Kidney epithelial cell (primary cell): ENCODE measurements around the gene INTS13. TPM values are rescaled to one million over a fixed set of nuclear protein-coding genes. Genes with fewer than 3 reads are reported as not detected.
"Not testable (repeated sequence)": the region's sequence is repeated elsewhere in the genome, so short reads cannot be mapped to it uniquely, and the experiment has no call there.

Source experiments
- DNase-seq: peaks from one replicate; pipeline ENCODE4 v3.0.0-alpha.2; 2010; ENCODE audit warnings: low read depth
- H3K27me3 ChIP-seq: 2 replicates; pipeline ENCODE4 v1.6.0; 2011; ENCODE audit warnings: low read length; ENCODE audit not compliant: control insufficient read depth, insufficient read depth
- H3K36me3 ChIP-seq: 2 replicates; pipeline ENCODE4 v1.5.1; 2011; ENCODE audit warnings: low read length; ENCODE audit not compliant: control insufficient read depth, insufficient read depth
- H3K4me3 ChIP-seq: 2 replicates; pipeline ENCODE4 v1.5.1; 2011; ENCODE audit warnings: low read depth, mild to moderate bottlenecking, control low read depth, low read length
- total RNA-seq: library from RNA; depleted of rRNA; stranded (reverse); fragments of >200 nt; gene quantifications from 2 replicates; pipeline ENCODE4 v1.2.3, GENCODE V29; 2015
- TF ChIP-seq, protein P1 (sequence below): IDR thresholded peaks from 2 replicates; pipeline ENCODE4 v1.5.1; 2011; ENCODE audit warnings: mild to moderate bottlenecking, moderate library complexity, low read length, control low read depth, inconsistent platforms; ENCODE audit not compliant: insufficient read depth, poor library complexity, severe bottlenecking

The INTS13 gene
- total RNA-seq, 1 donor from 2014 or later, result 27.3 TPM

DNA sequence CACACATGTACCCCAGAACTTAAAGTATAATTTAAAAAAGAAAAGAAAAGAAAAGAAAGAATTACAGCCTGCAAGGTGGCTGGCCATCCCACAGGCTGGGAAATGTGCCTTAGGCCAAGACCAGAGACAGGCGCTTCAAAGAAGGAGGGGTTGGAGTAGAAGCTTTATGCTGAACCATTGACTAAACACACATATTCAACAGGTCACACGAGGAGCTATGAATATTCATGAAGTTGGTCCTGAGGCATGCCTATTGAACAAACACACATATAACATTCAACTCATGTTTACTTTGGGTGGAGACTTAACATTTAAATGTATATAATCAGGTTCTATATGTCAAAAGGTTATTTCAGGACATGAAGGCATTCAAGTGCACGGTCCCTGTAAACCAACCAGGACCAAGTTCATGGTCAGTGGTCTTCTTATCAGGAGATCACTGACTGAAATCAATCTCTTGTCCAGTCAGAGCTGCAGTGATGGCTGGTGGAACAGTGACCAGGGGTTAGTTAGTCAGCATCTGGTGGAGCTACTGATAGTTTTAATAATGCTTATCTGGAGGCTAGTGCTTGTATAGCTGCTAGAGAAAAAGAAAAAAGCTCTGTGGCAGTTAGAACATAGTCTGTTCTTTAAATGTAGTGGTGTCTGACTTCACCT lies 69.2 kb downstream of the INTS13 start:
- DNase-seq, result no peak
- TF ChIP-seq, protein P1, sequence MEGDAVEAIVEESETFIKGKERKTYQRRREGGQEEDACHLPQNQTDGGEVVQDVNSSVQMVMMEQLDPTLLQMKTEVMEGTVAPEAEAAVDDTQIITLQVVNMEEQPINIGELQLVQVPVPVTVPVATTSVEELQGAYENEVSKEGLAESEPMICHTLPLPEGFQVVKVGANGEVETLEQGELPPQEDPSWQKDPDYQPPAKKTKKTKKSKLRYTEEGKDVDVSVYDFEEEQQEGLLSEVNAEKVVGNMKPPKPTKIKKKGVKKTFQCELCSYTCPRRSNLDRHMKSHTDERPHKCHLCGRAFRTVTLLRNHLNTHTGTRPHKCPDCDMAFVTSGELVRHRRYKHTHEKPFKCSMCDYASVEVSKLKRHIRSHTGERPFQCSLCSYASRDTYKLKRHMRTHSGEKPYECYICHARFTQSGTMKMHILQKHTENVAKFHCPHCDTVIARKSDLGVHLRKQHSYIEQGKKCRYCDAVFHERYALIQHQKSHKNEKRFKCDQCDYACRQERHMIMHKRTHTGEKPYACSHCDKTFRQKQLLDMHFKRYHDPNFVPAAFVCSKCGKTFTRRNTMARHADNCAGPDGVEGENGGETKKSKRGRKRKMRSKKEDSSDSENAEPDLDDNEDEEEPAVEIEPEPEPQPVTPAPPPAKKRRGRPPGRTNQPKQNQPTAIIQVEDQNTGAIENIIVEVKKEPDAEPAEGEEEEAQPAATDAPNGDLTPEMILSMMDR, result no peak
- no peaks in the 10 kb centered on the region for H3K36me3 ChIP-seq
- no peak overlapping the region for H3K4me3 ChIP-seq
- no peaks in the 10 kb centered on the region for H3K27me3 ChIP-seq

DNA sequence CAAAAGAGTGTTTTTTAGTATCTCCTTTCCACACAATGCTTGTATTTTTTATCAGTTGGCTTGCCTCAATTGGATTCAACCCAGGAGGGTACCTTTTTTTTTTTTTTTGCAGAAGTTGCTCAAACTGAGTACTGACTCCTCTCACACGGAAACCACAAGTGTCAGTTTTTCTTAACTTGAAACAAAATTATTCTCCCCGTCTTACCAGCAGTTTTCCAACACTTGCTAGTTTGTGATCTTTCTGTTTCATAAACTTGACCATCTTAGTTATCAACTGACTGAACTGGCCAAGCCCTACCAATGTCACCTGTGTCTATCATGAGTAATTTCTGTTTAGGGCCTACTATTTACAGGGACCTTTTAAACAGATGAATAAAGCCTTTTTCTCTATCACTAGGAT lies 70.7 kb downstream of the INTS13 start:
- Histone ChIP-seq H3K27me3 (no peaks in the 10 kb centered on the region), H3K4me3 (no peak overlapping the region), H3K36me3 (no peaks in the 10 kb centered on the region)
- TF ChIP-seq, protein P1, result no peak
- DNase-seq, result no peak

DNA sequence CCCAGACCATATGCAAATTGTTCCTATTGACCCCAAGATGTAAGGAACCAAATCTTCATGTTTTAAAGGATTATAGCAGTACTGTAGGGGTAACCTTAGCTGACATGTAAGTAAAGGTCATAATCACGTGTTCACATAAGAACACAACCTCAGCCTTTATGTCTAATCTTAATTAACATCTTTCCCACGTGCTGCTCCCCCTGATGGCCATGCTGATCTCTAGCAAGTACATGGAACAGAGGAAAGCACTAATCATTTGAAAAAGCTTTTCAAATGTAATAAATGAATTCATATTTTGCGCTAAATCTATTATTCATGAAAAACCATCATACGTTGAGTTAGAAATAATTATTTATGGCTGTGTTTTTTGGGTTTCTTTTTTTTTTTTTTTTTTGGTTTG lies 74.3 kb downstream of the INTS13 start:
- TF ChIP-seq, protein P1, result no peak
- no peaks in the 10 kb centered on the region for H3K27me3 ChIP-seq
- DNase-seq, result no peak
- H3K4me3 ChIP-seq, result no peak overlapping the region
- H3K36me3 ChIP-seq, result no peaks in the 10 kb centered on the region

DNA sequence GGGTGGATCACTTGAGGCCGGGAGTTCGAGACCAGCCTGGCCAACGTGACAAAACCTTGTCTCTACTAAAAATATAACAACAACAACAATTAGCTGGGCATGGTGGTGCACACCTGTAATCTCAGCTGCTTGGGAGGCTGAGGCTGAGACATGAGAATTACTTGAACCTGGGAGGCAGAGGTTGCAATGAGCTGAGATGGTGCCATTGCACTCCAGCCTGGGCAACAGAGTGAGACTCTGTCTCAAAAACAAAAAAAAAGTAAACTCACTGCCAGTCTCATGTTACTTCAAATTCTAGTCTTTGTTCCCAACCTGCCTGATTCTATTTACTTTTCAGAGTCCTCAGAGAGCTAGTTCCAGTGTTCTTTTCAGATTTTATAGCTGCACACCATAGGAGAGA lies 75.0 kb downstream of the INTS13 start:
- not testable (repeated sequence) for H3K4me3 ChIP-seq, H3K27me3 ChIP-seq, DNase-seq, H3K36me3 ChIP-seq

DNA sequence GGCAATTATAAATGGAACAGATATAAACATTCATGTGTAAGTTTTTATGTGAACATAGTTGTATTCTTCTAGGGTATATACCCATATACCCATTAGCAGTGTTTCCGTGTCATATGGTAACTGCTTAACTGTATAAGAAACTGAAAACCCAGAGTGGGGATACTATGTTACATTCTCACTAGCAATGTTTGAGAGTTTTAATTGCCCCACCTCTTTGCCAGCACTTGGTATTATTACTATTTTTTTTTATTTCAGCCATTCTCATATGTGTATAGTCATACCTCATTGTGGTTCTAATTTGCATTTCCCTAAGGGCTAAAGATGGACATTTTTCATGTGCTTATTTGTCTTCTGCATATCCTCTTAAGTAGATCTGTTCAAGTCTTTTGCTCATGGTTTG lies 76.1 kb downstream of the INTS13 start:
- DNase-seq, result no peak
- TF ChIP-seq, protein P1, result no peak
- no peaks in the 10 kb centered on the region for H3K27me3 ChIP-seq
- H3K36me3 ChIP-seq, result no peaks in the 10 kb centered on the region
- H3K4me3 ChIP-seq, result no peak overlapping the region

DNA sequence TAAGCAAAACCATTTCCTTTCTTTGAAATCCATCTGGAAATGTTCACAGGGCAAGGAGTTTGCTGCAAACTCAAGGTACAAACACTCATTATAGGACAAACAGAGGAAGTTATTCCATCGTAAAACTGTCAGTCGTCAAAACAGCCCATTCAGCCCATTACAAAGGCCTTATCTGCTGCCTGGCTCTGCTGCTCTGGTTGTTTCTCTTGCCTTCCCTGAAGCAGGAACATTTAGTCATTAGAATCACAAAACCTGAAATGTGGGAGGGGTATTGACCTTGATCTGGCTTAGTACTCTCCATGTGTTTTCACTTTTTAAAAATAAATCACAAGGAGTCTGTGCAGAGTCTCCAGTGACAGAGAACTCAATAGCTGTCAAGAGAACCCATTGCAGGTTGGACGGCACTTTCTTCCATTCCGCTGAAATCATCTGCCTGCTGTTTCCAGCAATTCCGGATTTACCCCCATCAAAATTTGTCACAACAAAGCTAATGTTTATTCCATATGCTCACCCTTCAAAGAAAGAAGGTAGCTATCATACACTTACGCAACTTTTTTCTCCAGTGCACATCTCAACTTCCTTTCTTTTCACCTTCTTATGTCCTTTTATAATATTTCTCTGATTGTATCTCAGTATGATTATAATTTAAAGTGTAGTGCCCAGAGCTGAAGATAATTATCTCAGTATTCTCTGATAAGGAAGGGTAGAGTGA lies 80.2 kb downstream of the INTS13 start:
- Histone ChIP-seq H3K4me3 (no peak overlapping the region), H3K36me3 (no peaks in the 10 kb centered on the region), H3K27me3 (no peaks in the 10 kb centered on the region)
- TF ChIP-seq, protein P1, result no peak
- no peak for DNase-seq
